ENCODE results near the gene HBP1.

DNA sequence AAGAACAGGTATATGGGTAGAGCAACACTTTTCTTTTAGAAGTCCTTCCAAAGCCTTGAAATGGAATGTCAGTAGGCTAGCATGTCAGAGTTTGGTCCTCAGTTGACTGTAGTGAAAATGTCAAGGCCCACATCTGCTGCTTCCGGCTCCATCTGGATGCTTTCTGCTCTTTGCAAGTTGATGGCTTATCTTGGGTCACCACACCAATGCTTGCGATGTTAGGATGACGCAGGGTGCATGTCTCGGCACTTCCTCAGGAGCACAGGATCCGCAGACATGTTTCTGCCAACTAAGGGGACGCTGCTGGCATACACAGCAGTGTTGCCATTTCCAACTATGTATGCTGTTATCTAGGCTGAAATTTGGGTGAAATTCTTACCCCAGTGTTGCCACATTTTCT is 14.0 kb upstream of the HBP1 start:
- TF ChIP-seq, protein P1, sequence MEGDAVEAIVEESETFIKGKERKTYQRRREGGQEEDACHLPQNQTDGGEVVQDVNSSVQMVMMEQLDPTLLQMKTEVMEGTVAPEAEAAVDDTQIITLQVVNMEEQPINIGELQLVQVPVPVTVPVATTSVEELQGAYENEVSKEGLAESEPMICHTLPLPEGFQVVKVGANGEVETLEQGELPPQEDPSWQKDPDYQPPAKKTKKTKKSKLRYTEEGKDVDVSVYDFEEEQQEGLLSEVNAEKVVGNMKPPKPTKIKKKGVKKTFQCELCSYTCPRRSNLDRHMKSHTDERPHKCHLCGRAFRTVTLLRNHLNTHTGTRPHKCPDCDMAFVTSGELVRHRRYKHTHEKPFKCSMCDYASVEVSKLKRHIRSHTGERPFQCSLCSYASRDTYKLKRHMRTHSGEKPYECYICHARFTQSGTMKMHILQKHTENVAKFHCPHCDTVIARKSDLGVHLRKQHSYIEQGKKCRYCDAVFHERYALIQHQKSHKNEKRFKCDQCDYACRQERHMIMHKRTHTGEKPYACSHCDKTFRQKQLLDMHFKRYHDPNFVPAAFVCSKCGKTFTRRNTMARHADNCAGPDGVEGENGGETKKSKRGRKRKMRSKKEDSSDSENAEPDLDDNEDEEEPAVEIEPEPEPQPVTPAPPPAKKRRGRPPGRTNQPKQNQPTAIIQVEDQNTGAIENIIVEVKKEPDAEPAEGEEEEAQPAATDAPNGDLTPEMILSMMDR (IDR thresholded peaks at IDR 0.05; ENCODE audit: insufficient read depth, low read length, poor library complexity, severe bottlenecking) = no peak
- no peak for TF ChIP-seq EZH2phosphoT487 (conservative IDR thresholded peaks at IDR 0.05; ENCODE audit: low read length)

Measured in SU-DHL-6 (cell line).